Sciatic nerve (tissue), 2 donors: Measurements from ENCODE around the gene PARPBP. TPM values are rescaled to one million over a fixed set of nuclear protein-coding genes. Genes with fewer than 3 reads are reported as not detected.
A peak's percentile ranks its signal among the peaks of the same experiment; 100 is the strongest.
"Not testable (repeated sequence)": the region's sequence is repeated elsewhere in the genome, so short reads cannot be mapped to it uniquely, and the experiment has no call there.

Source experiments
- ATAC-seq: fragments of 200-7000 bp; cut with Tn5 transposase; one replicate; pipeline ENCODE4 v1.9.1; 2020; ENCODE audit warnings: mild to moderate bottlenecking, moderate library complexity
- DNase-seq: peaks from one replicate; pipeline ENCODE4 v3.0.0-alpha.2; 2020; ENCODE audit warnings: low spot score
- intact Hi-C: fragments of 100-400 bp; cut with DNase I; formaldehyde crosslinking; loops from one replicate; pipeline ENCODE4 v1.14.2; 2022
- total RNA-seq: library from RNA; stranded (reverse); fragmentation: NEBNext Ultra II Directional; extraction: Animal tissue kit (Norgen Biotek cat#: 25700); gene quantifications from one replicate; pipeline ENCODE4 v1.2.1, GENCODE V29; 2021
- donor health status: DM: no; HTN: no; CAD: no.
- donor health status: DM: no; HTN: no; CAD: no.

PARPBP gene
- 1.6 TPM for total RNA-seq

- DNase-seq (peak; percentile 93), ATAC-seq (peak; percentile 100)
- intact Hi-C loops: no loop called here
Measured at GRCh38 chr12:102119674-102120563, at the start of gene PARPBP, which contains the start of gene NUP37. Gene PARPBP, plus strand, starts transcription at chr12:102120183. Its CDS starts 3,706 bp downstream, at chr12:102123889. Gene NUP37, minus strand, starts transcription at chr12:102120114. Its CDS starts 1,596 bp downstream, at chr12:102118518.

GRCh38 chr12:102072092-102072491 lies 47.9 kb upstream of the PARPBP start:
- ATAC-seq, DNase-seq, intact Hi-C loops: not testable (repeated sequence)

GRCh38 chr12:102080842-102081241 lies 39.1 kb upstream of the PARPBP start:
- intact Hi-C loops: no loop called here
- DNase-seq: no peak
- ATAC-seq: no peak

GRCh38 chr12:102089228-102089835 lies 30.7 kb upstream of the PARPBP start:
- DNase-seq, intact Hi-C loops, ATAC-seq: not testable (repeated sequence)

GRCh38 chr12:102093319-102093718 lies 26.7 kb upstream of the PARPBP start:
- ATAC-seq (no peak), DNase-seq (no peak)
- intact Hi-C loops: no loop called here

- ATAC-seq: peak; percentile 55
- intact Hi-C loops: no loop called here
Measured at GRCh38 chr12:102095677-102096263, 24.2 kb upstream of the PARPBP start.

GRCh38 chr12:102096855-102097254 lies 23.1 kb upstream of the PARPBP start:
- intact Hi-C loops: no loop called here
- ATAC-seq: no peak
- no peak for DNase-seq

More at GRCh38 chr12:102095677-102096263, 24.2 kb upstream of the PARPBP start:
- no peak for DNase-seq

GRCh38 chr12:102106905-102107304 lies 13.1 kb upstream of the PARPBP start:
- DNase-seq (no peak), ATAC-seq (no peak)
- intact Hi-C loops: no loop called here

GRCh38 chr12:102107970-102108369 lies 12.0 kb upstream of the PARPBP start:
- ATAC-seq (no peak), DNase-seq (no peak)
- intact Hi-C loops: no loop called here

- DNase-seq: no peak
- intact Hi-C loops: no loop called here
Measured at GRCh38 chr12:102110782-102111181, 9.2 kb upstream of the PARPBP start.

GRCh38 chr12:102114212-102114611 lies 5.8 kb upstream of the PARPBP start:
- intact Hi-C loops: no loop called here
- DNase-seq (no peak), ATAC-seq (no peak)

More at GRCh38 chr12:102110782-102111181, 9.2 kb upstream of the PARPBP start:
- no peak for ATAC-seq

GRCh38 chr12:102116392-102116791 lies 3.6 kb upstream of the PARPBP start:
- ATAC-seq: no peak
- DNase-seq: no peak
- intact Hi-C loops: no loop called here

- no peak for ATAC-seq
- no peak for DNase-seq
- intact Hi-C loops: no loop called here
Measured at GRCh38 chr12:102118874-102119273, 1.1 kb upstream of the PARPBP start.

- no peak for ATAC-seq
- no peak for DNase-seq
- intact Hi-C loops: no loop called here
Measured at GRCh38 chr12:102120564-102120873, 536 bp downstream of the PARPBP start.

- ATAC-seq: no peak
- intact Hi-C loops: no loop called here
- DNase-seq: no peak
Measured at GRCh38 chr12:102120886-102121285, 903 bp downstream of the PARPBP start.

- ATAC-seq, intact Hi-C loops, DNase-seq: not testable (repeated sequence)
Measured at GRCh38 chr12:102121328-102121727, 1.3 kb downstream of the PARPBP start.

GRCh38 chr12:102130720-102131119 lies 10.7 kb downstream of the PARPBP start:
- intact Hi-C loops, ATAC-seq, DNase-seq: not testable (repeated sequence)

GRCh38 chr12:102131442-102131841 lies 11.5 kb downstream of the PARPBP start:
- intact Hi-C loops, DNase-seq, ATAC-seq: not testable (repeated sequence)

- DNase-seq, ATAC-seq, intact Hi-C loops: not testable (repeated sequence)
Measured at GRCh38 chr12:102137619-102138018, 17.6 kb downstream of the PARPBP start.
